PC-3 (cell line): ENCODE data around the gene PRSS33. TPM values are rescaled to one million over a fixed set of nuclear protein-coding genes. Genes with fewer than 3 reads are reported as not detected.

Experiments
- ATAC-seq: fragments of 200-7000 bp; cut with Tn5 transposase; 2 replicates; pipeline ENCODE4 v1.9.1; 2020; ENCODE audit warnings: mild to moderate bottlenecking, moderate library complexity
- BruUV-seq: library from RNA; stranded (reverse); fragments of 400-500 nt; replicated peaks from 2 replicates; lab custom pipeline; 2021; lab: Mats Ljungman, UMichigan
- CTCF ChIA-PET: fragments of 300-600 bp; sonication (Branson Sonifier 250); formaldehyde crosslinking; loops from one replicate; lab custom pipeline; 2022; ENCODE audit warnings: antibody characterized with exemption; lab: Charles Lee
- POLR2A ChIA-PET: fragments of 300-600 bp; sonication (Branson Sonifier 250); formaldehyde crosslinking; loops from one replicate; lab custom pipeline; 2022; ENCODE audit warnings: antibody characterized with exemption; ENCODE audit not compliant: unreplicated experiment; lab: Charles Lee
- DNase-seq: peaks from one replicate; pipeline ENCODE4 v3.0.0-alpha.2; 2015
- H2AFZ ChIP-seq: fragments of 300-600 bp; sonication (generic); 2 replicates; pipeline ENCODE4 v1.6.0; 2016; ENCODE audit warnings: antibody characterized with exemption, low read length
- H3F3A ChIP-seq: fragments of 300-600 bp; sonication (generic); one replicate; pipeline ENCODE4 v1.6.0; 2017; ENCODE audit warnings: antibody characterized with exemption, low read length, control low read depth, mild to moderate bottlenecking; ENCODE audit not compliant: unreplicated experiment
- H3K27ac ChIP-seq: fragments of 300-600 bp; sonication (generic); 2 replicates; pipeline ENCODE4 v1.5.1; 2016; ENCODE audit warnings: mild to moderate bottlenecking, low read length
- H3K27me3 ChIP-seq: fragments of 300-600 bp; sonication (generic); 2 replicates; pipeline ENCODE4 v1.6.1; 2016; ENCODE audit warnings: low read length, mixed read lengths
- H3K36me3 ChIP-seq: fragments of 300-600 bp; sonication (generic); 2 replicates; pipeline ENCODE4 v1.6.1; 2016; ENCODE audit warnings: low read depth, mixed run types, low read length, mixed read lengths
- H3K4me1 ChIP-seq: fragments of 300-600 bp; sonication (generic); 2 replicates; pipeline ENCODE4 v1.5.1; 2016; ENCODE audit warnings: low read length; ENCODE audit not compliant: insufficient read depth
- H3K4me2 ChIP-seq: fragments of 300-600 bp; sonication (generic); 2 replicates; pipeline ENCODE4 v1.6.0; 2016; ENCODE audit warnings: low read length
- H3K4me3 ChIP-seq: fragments of 300-600 bp; sonication (generic); 2 replicates; pipeline ENCODE4 v1.5.1; 2016; ENCODE audit warnings: mild to moderate bottlenecking, low read length, mixed read lengths
- H3K79me2 ChIP-seq: fragments of 300-600 bp; sonication (generic); 2 replicates; pipeline ENCODE4 v1.6.1; 2017; ENCODE audit warnings: low read length, mixed read lengths
- H3K9ac ChIP-seq: fragments of 300-600 bp; sonication (generic); 2 replicates; pipeline ENCODE4 v1.6.0; 2016; ENCODE audit warnings: mild to moderate bottlenecking, low read length
- H3K9me2 ChIP-seq: fragments of 300-600 bp; sonication (generic); replicated peaks from 2 replicates; pipeline ENCODE4 v1.6.1; 2016; ENCODE audit warnings: mixed run types, low read length, mixed read lengths
- H3K9me3 ChIP-seq: fragments of 300-600 bp; sonication (generic); 2 replicates; pipeline ENCODE4 v1.6.1; 2016; ENCODE audit warnings: low read length, mixed read lengths
- H4K20me1 ChIP-seq: fragments of 300-600 bp; sonication (generic); 2 replicates; pipeline ENCODE4 v1.6.1; 2016; ENCODE audit warnings: low read length, mixed read lengths
- EZH2 ChIP-seq: fragments of 300-600 bp; sonication (generic); IDR thresholded peaks from one replicate; pipeline ENCODE4 v1.6.1; 2017; ENCODE audit warnings: antibody characterized with exemption, mild to moderate bottlenecking, low read length; ENCODE audit not compliant: unreplicated experiment
- EZH2phosphoT487 ChIP-seq: fragments of 300-600 bp; sonication (generic); IDR thresholded peaks from 2 replicates; pipeline ENCODE4 v1.6.1; 2018; ENCODE audit warnings: mild to moderate bottlenecking, antibody characterized with exemption, low read length, borderline replicate concordance
- intact Hi-C: fragments of 100-400 bp; cut with micrococcal nuclease; formaldehyde crosslinking; loops from 2 replicates; pipeline ENCODE4 v1.9.0; 2023
- total RNA-seq: library from RNA; depleted of rRNA; stranded (reverse); fragments of >200 nt; gene quantifications from 2 replicates; pipeline ENCODE4 v1.2.3, GENCODE V29; 2014
- TF ChIP-seq, protein P1 (sequence below): fragments of 300-600 bp; sonication (generic); conservative IDR thresholded peaks from 2 replicates; pipeline ENCODE4 v1.5.1; 2017; ENCODE audit warnings: antibody characterized with exemption, low read depth, mild to moderate bottlenecking, low read length

The PRSS33 gene
- total RNA-seq, 1 experiment from 2014 or later = 0.11 TPM

DNA sequence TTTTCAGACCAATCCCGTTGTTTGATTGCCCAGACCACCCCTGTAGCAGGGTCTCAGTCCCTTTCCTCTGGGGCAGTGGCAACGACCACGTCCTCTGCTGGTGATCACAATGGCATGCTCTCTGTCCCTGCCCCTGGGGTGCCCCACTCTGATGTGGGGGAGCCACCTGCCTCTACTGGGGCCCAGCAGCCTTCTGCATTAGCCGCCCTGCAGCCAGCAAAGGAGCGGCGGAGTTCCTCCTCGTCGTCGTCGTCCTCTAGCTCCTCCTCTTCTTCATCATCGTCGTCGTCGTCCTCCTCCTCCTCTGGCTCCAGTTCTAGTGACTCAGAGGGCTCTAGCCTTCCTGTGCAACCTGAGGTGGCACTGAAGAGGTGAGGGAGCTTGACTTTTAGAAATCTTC lies 19.5 kb downstream of the PRSS33 start:
- peaks cover 2% of the 10 kb centered on the region; the same call in 1 of the 2 replicates for H3K4me1 ChIP-seq
- POLR2A ChIA-PET = no interaction called here
- H3K79me2 ChIP-seq = peaks cover 50% of the 10 kb centered on the region
- no TSS peak for BruUV-seq
- peaks cover 70% of the 10 kb centered on the region for H3K36me3 ChIP-seq
- H3K4me2 ChIP-seq = no peak overlapping the region
- no peak overlapping the region for H2AFZ ChIP-seq
- H3F3A ChIP-seq = no peaks in the 10 kb centered on the region
- ATAC-seq (no peak), DNase-seq (peak; percentile 21)
- intact Hi-C loops = no loop called here
- no peak overlapping the region for H3K27ac ChIP-seq
- H3K9me2 ChIP-seq = no peaks in the 10 kb centered on the region
- H3K9ac ChIP-seq = no peak overlapping the region
- no peaks in the 10 kb centered on the region for H3K27me3 ChIP-seq
- TF ChIP-seq EZH2phosphoT487 = no peak
- no peak for TF ChIP-seq EZH2
- TF ChIP-seq, protein P1, sequence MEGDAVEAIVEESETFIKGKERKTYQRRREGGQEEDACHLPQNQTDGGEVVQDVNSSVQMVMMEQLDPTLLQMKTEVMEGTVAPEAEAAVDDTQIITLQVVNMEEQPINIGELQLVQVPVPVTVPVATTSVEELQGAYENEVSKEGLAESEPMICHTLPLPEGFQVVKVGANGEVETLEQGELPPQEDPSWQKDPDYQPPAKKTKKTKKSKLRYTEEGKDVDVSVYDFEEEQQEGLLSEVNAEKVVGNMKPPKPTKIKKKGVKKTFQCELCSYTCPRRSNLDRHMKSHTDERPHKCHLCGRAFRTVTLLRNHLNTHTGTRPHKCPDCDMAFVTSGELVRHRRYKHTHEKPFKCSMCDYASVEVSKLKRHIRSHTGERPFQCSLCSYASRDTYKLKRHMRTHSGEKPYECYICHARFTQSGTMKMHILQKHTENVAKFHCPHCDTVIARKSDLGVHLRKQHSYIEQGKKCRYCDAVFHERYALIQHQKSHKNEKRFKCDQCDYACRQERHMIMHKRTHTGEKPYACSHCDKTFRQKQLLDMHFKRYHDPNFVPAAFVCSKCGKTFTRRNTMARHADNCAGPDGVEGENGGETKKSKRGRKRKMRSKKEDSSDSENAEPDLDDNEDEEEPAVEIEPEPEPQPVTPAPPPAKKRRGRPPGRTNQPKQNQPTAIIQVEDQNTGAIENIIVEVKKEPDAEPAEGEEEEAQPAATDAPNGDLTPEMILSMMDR = no peak
- CTCF ChIA-PET = no interaction called here
- no peaks in the 10 kb centered on the region for H3K9me3 ChIP-seq
- H4K20me1 ChIP-seq = peaks cover 36% of the 10 kb centered on the region; the same call in 1 of the 2 replicates
- no peak overlapping the region for H3K4me3 ChIP-seq

DNA sequence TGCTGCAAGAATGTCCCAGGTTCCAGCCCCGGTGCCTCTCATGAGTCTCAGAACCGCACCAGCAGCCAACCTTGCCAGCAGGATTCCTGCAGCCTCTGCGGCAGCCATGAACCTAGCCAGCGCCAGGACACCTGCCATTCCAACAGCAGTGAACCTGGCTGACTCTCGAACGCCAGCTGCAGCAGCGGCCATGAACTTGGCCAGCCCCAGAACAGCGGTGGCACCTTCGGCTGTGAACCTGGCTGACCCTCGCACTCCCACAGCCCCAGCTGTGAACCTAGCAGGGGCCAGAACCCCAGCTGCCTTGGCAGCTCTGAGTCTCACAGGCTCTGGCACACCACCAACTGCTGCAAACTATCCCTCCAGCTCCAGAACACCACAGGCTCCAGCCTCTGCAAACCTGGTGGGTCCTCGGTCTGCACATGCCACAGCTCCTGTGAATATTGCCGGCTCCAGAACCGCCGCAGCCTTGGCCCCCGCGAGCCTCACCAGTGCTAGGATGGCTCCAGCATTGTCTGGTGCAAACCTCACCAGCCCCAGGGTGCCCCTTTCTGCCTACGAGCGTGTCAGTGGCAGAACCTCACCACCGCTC lies 20.1 kb downstream of the PRSS33 start:
- DNase-seq (no peak), ATAC-seq (no peak)
- Histone ChIP-seq H3K4me3 (no peak overlapping the region), H3K9ac (no peak overlapping the region), H3K9me3 (no peaks in the 10 kb centered on the region), H3K36me3 (peaks cover 76% of the 10 kb centered on the region), H3K4me2 (no peak overlapping the region), H3K9me2 (no peaks in the 10 kb centered on the region), H3F3A (no peaks in the 10 kb centered on the region), H3K27me3 (no peaks in the 10 kb centered on the region), H3K79me2 (peaks cover 56% of the 10 kb centered on the region), H3K27ac (no peak overlapping the region), H3K4me1 (no peaks in the 10 kb centered on the region), H2AFZ (no peak overlapping the region), H4K20me1 (peaks cover 36% of the 10 kb centered on the region; the same call in 1 of the 2 replicates)
- TF ChIP-seq EZH2 (no peak), EZH2phosphoT487 (no peak)
- TF ChIP-seq, protein P1 = no peak
- intact Hi-C loops = no loop called here
- CTCF ChIA-PET = no interaction called here
- POLR2A ChIA-PET = no interaction called here
- BruUV-seq = no TSS peak

DNA sequence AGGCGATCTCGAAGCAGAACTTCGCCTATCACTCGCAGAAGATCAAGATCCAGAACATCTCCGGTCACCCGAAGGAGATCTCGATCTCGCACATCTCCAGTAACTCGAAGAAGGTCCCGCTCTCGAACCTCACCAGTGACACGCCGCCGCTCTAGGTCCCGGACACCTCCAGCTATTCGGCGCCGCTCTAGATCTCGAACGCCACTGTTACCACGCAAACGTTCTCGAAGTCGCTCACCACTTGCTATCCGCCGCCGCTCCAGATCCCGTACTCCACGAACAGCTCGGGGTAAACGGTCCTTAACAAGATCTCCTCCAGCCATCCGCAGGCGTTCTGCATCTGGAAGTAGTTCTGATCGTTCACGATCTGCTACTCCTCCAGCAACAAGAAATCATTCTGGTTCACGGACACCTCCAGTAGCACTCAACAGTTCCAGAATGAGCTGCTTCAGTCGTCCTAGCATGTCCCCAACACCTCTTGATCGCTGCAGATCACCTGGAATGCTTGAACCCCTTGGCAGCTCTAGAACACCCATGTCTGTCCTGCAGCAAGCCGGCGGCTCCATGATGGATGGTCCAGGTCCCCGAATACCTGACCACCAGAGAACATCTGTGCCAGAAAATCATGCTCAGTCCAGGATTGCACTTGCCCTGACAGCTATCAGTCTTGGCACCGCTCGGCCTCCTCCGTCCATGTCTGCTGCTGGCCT lies 20.8 kb downstream of the PRSS33 start:
- Histone ChIP-seq H3F3A (no peaks in the 10 kb centered on the region), H3K9ac (no peak overlapping the region), H4K20me1 (peaks cover 36% of the 10 kb centered on the region; the same call in 1 of the 2 replicates), H3K27ac (no peak overlapping the region), H3K9me3 (no peaks in the 10 kb centered on the region), H3K9me2 (no peaks in the 10 kb centered on the region), H3K27me3 (no peaks in the 10 kb centered on the region), H3K79me2 (peaks cover 63% of the 10 kb centered on the region), H3K4me1 (no peaks in the 10 kb centered on the region), H3K4me2 (no peak overlapping the region), H3K36me3 (peaks cover 81% of the 10 kb centered on the region), H2AFZ (no peak overlapping the region), H3K4me3 (no peak overlapping the region)
- TF ChIP-seq, protein P1 = no peak
- TF ChIP-seq EZH2phosphoT487 (no peak), EZH2 (no peak)
- no peak for ATAC-seq
- DNase-seq = no peak
- intact Hi-C loops = no loop called here
- ChIA-PET POLR2A (no interaction called here), CTCF (no interaction called here)
- no TSS peak for BruUV-seq
